ENCODE measurements around the gene COL24A1.
"Not testable (repeated sequence)": the region's sequence is repeated elsewhere in the genome, so short reads cannot be mapped to it uniquely, and the experiment has no call there.

The COL24A1 gene

GRCh38 chr1:85976516-85977205, 179.9 kb downstream of the COL24A1 start:
- no peak for DNase-seq

DNA sequence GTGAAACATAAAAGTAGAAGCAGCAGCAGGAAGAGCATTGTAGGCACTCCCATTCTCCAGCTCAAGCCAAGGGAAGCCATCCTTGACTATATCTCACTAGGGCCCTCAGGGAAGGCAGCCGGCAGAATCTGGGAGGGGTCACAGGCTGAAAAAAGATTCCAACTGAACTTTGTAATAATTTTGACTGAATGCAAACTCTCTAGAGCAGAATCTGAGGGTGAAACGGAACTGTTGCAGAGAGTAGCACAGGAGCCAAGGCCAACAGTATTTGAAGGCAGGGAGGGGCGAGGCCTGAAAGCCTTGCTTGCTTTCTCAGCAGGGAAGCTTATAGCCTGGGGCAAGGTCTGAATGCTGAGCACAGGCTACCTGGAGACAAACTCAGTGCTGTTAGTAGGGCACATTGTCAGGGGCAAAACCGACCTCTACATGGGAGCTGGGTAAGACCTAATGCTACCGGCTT, 180.6 kb downstream of the COL24A1 start:
- DNase-seq: no peak

DNA sequence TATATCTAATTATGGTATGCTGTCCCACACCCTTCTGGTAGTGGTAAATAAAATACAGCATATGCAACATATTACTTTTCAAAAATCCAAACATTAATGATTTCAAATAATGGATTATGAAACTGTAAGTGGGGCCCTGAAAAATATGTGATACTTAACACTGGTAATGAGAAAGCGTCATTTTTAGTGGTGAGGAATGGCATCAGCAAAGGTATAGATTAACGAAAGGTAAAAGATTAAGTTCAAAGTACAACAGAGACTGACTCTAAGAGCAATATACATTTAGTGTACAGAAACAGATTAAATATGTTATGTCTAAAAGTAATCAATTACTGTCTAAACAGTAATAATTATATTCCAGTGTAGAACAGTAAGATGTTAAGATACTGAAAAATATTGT, 194.1 kb downstream of the COL24A1 start:
- no peak for DNase-seq

DNA sequence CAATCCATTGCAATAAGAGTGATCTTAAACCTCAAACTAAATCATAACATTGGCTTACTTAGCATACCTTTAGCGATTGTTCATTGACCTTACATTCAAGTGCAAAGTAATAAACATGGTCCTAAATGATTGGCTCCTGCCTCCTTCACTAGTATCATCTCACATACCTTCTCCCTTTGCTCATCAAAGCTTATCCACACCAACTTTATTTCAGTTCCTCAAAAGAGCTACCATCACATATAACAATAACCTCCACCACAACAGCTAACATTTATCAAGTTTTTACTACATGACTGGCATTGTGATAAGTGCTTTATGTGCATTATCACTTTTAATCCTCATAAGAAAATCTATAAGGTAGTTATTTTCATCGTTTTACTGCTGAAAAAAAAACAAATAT, 198.8 kb downstream of the COL24A1 start:
- no peak for DNase-seq

- not testable (repeated sequence) for DNase-seq
Measured at GRCh38 chr1:85955218-85955617, 201.4 kb downstream of the COL24A1 start.

GRCh38 chr1:85952460-85952859, 204.1 kb downstream of the COL24A1 start:
- DNase-seq: no peak

DNA sequence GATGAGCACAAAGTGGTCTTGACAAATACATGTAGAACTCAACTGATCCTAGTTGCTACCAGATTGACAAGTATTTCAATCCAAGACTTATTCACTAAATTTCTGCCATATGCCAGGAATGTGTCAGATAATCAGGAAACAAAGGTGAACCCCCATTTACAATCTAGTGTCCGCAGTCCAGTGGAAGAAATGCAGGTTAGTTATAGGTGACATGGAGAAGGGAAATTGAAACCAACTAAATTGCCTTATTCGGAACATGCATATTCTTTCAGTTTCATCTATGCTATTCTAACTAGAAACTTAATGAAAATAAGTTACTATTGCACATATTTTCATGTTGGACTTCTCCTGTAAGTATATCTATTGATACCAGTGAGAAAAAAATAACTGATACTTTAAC, 209.4 kb downstream of the COL24A1 start:
- DNase-seq: no peak

DNA sequence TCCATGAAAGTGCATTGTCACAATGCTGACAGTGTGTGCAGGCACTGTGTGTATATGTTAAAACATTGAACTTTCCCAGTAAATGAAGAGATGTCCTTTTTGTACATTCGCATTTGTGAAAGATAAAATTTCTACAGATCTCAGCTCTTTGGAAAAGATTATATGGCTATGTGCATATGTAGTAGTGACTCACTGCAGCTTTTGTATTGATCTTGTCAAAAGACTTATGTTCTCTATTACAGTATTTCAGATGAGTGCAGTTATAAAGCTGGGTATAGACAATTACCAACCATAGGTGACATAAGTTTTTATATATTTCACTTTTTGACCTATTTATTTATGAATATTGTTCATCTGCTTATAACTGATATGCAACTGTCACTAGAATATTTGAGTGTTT, 212.6 kb downstream of the COL24A1 start:
- DNase-seq: no peak

DNA sequence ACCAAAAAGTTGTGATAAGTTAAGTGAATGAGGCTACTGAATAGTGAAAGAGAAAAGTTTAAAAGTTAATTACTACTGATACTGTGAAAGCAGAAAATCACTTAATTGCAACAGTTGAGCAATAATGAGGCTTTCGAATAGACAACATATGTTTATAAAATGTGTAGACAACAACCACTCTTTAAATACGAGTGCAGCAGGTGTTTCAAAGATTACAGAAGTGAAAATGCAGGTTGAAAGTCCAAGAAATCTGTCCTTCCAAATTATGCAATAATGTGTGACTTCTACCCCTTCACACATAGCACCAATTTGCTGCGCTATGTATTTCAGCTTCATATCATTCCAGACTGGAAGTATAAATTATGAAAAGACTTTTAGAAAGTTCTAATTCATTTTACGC, 213.0 kb downstream of the COL24A1 start:
- DNase-seq: no peak

DNA sequence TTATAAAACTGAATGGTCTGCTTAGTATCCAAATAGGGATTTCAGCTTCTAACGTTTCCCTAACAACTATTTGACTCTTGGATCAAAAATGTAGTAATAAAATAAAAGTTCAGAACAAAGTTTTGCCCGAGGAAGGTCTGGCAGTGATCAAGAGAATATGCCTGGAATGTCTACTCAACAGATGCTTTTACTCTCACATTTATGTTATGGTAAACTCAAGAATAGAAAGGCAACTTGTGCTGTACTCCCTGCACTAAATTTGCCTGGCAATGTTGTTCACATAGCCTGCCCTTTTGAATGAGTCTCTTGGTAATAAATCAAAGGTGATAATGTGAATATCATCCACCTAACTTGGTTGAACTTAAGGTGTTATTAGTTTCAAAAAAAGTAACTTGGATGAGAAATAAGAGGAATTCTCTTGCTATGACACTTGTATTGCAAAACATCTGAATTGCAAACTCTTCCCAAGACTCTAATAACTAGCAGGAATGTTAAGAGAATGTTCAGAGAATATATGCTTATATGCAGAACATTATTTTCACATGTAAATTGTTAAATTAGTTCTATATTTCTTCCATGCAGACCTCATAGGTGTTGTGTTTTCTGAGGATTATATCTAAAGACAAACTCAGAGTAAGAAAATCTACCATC, 215.8 kb downstream of the COL24A1 start:
- DNase-seq: no peak

DNA sequence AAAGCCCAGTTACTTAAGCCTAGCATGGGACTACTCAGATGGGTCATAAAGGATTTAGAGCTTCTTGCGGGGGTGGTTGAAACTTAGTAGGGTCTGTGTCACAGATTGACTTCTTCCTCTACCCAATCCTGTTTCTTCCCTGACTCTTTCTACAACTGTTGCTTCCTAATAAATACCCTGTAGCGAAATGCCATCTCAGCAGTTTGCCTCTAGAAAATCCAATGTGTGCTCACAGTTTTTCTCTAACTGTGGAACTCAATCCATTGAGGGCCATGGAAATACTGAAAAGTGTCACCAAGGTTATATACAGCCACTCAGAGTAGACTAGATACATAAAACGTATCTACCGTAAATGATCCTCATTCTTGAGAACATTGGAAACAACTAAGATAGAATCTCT, 217.7 kb downstream of the COL24A1 start:
- DNase-seq: no peak

GRCh38 chr1:85936470-85936869, 220.1 kb downstream of the COL24A1 start:
- DNase-seq: no peak

- DNase-seq: no peak
Measured at GRCh38 chr1:85936057-85936456, 220.5 kb downstream of the COL24A1 start.

GRCh38 chr1:85935234-85935633, 221.3 kb downstream of the COL24A1 start:
- no peak for DNase-seq

DNA sequence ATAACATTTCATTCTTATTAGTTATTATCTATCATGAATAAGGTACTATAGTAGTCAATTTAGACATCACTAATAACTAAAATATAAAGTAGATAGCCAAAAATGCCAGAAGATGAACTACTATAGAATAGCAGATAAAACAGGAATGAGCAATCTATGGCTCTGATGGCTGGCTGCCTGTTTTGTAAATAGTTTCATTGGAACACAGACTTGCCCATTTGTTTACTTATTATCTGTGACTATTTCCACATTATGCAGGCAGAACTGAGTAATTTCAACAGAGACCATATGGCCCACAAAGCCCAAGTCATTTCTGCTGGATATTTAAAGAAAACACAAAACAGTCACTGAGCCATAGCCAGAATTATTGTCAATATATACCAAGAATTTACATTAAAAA, 222.1 kb downstream of the COL24A1 start:
- DNase-seq: no peak

DNA sequence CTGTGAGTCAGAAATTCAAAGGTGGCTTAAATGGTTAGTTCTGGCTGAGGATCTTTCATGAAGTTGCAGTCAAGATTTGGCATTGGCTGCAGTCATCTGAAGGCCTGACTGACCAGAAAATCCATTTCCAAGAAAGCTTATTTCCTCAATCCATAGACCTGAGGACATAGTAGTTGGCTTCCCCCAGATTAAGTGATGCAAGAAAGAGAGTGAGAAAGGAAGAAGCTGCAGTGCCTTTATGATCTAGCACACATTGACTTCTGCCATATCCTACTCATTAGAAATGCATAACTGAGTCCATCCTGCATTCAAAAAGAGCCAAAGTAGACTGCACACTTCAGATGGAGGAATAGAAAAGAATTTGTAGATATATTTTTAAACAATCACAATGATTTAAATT, 222.6 kb downstream of the COL24A1 start:
- no peak for DNase-seq

DNA sequence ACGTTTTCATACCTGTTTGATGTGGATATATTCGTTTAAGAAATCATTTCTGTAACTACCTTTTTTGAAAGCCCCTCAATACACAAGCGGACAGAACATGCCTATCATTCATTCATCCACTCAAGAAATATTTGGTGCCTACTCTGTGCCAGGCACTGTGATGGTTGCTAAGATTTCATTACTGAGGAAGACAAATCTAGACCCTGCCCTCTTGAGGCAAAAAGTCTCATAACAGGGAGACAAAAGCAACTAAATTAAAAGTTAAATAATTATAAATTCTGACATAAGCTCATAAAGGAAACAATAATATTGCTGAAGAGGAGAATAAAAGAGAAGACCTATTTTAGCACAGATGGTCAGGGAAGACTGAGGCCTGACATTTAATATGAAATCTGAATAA, 244.8 kb downstream of the COL24A1 start:
- DNase-seq: no peak

- no peak for DNase-seq
Measured at GRCh38 chr1:85900921-85901320, 255.7 kb downstream of the COL24A1 start.

DNA sequence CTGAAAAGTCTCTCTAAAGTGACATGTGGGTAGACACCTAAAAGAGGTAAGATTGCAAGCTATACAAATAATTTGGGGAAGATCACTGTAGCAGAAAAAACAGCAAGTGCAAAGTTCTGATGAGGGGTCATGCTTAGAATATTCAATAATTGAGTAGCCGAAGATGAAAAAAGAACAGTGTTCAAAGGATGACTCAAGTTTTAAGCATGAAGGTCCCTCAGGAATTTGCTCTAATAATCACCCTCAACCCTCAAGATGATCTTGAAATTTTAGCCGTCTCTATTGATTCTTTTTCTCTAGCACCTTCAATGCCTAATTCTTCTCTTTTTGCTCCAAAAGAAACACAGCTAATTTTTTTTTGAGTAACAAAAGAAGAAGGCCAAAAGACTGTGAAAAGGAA, 257.7 kb downstream of the COL24A1 start:
- DNase-seq: no peak

- DNase-seq: no peak
Measured at GRCh38 chr1:85894651-85895050, 261.9 kb downstream of the COL24A1 start.

DNA sequence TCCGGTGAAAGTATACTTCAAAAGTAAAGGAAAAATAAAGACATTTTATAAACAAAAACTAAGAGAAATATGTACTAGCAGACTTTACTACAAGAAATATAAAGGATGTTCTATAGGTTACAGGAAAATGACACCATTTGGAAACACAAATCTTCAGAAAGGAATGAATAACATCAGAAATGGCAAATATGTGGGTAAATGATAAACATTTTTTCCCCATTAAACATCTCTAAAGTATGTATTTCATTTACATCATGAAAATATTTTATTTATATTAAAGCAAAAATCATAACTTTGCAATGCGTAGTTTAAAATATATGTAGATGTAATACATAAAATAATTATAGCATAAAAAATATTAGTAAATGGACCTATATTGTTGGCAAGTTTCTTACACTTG, 264.2 kb downstream of the COL24A1 start:
- no peak for DNase-seq

- no peak for DNase-seq
Measured at GRCh38 chr1:85889870-85890269, 266.7 kb downstream of the COL24A1 start.

- no peak for DNase-seq
Measured at GRCh38 chr1:85888921-85889320, 267.7 kb downstream of the COL24A1 start.

GRCh38 chr1:85884372-85885035, 272.1 kb downstream of the COL24A1 start:
- DNase-seq: no peak

Measured in T-helper 1 cell (primary cell).